Kidney epithelial cell (primary cell): Measurements from ENCODE around the gene IFIT3. TPM values are rescaled to one million over a fixed set of nuclear protein-coding genes. Genes with fewer than 3 reads are reported as not detected.
A peak's percentile ranks its signal among the peaks of the same experiment; 100 is the strongest.

Experiments
- DNase-seq: peaks from one replicate; pipeline ENCODE4 v3.0.0-alpha.2; 2010; ENCODE audit warnings: low read depth
- H3K27me3 ChIP-seq: 2 replicates; pipeline ENCODE4 v1.6.0; 2011; ENCODE audit warnings: low read length; ENCODE audit not compliant: control insufficient read depth, insufficient read depth
- H3K36me3 ChIP-seq: 2 replicates; pipeline ENCODE4 v1.5.1; 2011; ENCODE audit warnings: low read length; ENCODE audit not compliant: control insufficient read depth, insufficient read depth
- H3K4me3 ChIP-seq: 2 replicates; pipeline ENCODE4 v1.5.1; 2011; ENCODE audit warnings: low read depth, mild to moderate bottlenecking, control low read depth, low read length
- CTCF ChIP-seq: IDR thresholded peaks from 2 replicates; pipeline ENCODE4 v1.5.1; 2011; ENCODE audit warnings: mild to moderate bottlenecking, moderate library complexity, low read length, control low read depth, inconsistent platforms; ENCODE audit not compliant: insufficient read depth, poor library complexity, severe bottlenecking
- total RNA-seq: library from RNA; depleted of rRNA; stranded (reverse); fragments of >200 nt; gene quantifications from 2 replicates; pipeline ENCODE4 v1.2.3, GENCODE V29; 2015

Gene IFIT3
- total RNA-seq, 1 donor from 2014 or later = 14.8 TPM

DNA sequence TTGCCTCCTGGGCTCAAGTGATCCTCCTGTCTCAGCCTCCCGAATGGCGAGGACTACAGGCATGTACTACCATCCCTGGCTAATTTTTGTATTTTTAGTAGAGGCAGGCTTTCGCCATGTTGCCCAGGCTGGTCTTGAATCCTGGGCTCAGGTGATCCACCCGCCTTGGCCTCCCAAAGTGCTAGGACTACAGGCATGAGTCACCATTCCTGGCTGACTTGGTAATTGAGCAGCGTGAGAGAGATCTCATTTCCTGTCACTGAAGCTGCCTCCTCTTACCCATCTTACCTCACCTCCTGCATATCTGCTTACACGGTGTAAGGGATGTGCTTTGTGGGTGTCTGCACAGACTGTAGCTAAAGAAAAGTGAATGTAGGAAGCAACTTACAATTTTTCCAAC, 9.7 kb downstream of the IFIT3 start:
- Histone ChIP-seq H3K4me3 (no peak overlapping the region), H3K27me3 (no peaks in the 10 kb centered on the region), H3K36me3 (no peaks in the 10 kb centered on the region)
- peak; percentile 70 for DNase-seq
- no peak for TF ChIP-seq CTCF

DNA sequence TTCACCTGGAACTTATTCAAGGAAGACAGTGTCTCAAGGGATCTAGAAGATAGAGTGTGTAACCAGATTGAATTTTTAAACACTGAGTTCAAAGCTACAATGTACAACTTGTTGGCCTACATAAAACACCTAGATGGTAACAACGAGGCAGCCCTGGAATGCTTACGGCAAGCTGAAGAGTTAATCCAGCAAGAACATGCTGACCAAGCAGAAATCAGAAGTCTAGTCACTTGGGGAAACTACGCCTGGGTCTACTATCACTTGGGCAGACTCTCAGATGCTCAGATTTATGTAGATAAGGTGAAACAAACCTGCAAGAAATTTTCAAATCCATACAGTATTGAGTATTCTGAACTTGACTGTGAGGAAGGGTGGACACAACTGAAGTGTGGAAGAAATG, 10.9 kb downstream of the IFIT3 start:
- no peaks in the 10 kb centered on the region for H3K27me3 ChIP-seq

DNA sequence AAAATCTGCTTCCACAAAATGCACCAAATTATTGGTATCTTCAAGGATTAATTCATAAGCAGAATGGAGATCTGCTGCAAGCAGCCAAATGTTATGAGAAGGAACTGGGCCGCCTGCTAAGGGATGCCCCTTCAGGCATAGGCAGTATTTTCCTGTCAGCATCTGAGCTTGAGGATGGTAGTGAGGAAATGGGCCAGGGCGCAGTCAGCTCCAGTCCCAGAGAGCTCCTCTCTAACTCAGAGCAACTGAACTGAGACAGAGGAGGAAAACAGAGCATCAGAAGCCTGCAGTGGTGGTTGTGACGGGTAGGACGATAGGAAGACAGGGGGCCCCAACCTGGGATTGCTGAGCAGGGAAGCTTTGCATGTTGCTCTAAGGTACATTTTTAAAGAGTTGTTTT, 12.1 kb downstream of the IFIT3 start:
- Histone ChIP-seq H3K36me3 (no peaks in the 10 kb centered on the region), H3K27me3 (no peaks in the 10 kb centered on the region), H3K4me3 (no peak overlapping the region)
- DNase-seq = no peak
- no peak for TF ChIP-seq CTCF

More for the DNA sequence above, 10.9 kb downstream of the IFIT3 start:
- no peak overlapping the region for H3K4me3 ChIP-seq
- H3K36me3 ChIP-seq = no peaks in the 10 kb centered on the region
- no peak for DNase-seq
- TF ChIP-seq CTCF = no peak

- no peak for TF ChIP-seq CTCF
- no peak for DNase-seq
- Histone ChIP-seq H3K4me3 (no peak overlapping the region), H3K27me3 (no peaks in the 10 kb centered on the region), H3K36me3 (no peaks in the 10 kb centered on the region)
Measured at GRCh38 chr10:89341649-89342048, 13.9 kb downstream of the IFIT3 start.

DNA sequence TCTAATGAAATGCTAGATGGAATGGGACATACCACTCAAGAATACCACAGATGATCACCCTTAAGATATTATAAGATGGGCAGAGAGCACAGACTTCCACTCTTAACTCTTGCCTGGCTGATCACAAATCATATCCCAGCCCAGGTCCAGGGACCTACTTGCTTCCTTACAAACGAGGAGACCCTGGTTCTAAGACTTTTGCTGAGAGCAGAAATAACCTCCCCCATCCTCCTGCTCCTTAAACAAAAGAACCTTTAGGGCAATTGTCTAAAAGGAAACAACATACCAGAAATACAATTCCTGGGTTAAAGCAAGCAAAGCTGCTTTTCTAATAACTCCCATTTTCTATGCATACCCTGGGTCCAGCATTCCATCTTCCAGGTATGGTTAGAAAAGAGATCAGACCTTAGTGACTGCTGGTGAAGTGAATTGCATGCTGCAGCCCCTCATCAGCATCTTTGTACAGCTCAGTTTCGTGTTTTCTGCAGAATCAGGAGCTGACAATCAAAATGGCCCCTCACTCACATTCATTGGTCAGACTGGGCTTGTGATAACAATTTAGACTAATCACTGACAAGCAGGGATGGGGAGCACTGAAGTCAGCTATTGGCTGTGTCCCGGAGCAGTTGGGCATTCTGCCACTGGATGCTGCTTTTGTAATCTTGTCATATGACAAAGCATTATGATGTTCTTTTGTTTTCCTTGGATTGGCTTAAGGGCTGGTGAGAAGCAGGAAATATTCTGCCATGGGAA, 14.6 kb downstream of the IFIT3 start:
- H3K27me3 ChIP-seq = no peaks in the 10 kb centered on the region
- no peak for DNase-seq
- TF ChIP-seq CTCF = no peak
- no peak overlapping the region for H3K4me3 ChIP-seq
- H3K36me3 ChIP-seq = no peaks in the 10 kb centered on the region
